HEK293 (cell line): ENCODE data around the gene GPR33.

Source experiments
- CTCF ChIA-PET: fragments of 350-600 bp; formaldehyde crosslinking; extraction: SDS; loops from one replicate; lab custom pipeline; 2021; ENCODE audit warnings: antibody characterized with exemption; lab: Yijun Ruan, JAX
- POLR2A ChIA-PET: fragments of 300-600 bp; formaldehyde crosslinking; extraction: SDS; loops from one replicate; lab custom pipeline; 2020; ENCODE audit warnings: antibody characterized with exemption, inconsistent platforms; lab: Yijun Ruan, JAX
- H3K27ac ChIP-seq: fragments of 200-500 bp; sonication (Bioruptor generic); 2 replicates; pipeline ENCODE4 v1.5.1; 2014; ENCODE audit warnings: low read depth, low read length, control low read depth, inconsistent platforms; ENCODE audit errors: extremely low read depth
- H3K36me3 ChIP-seq, 2 experiments: fragments of 200-500 bp in 1 of 2; sonication (Bioruptor generic) in 1 of 2; 1 replicate in 1 of 2; 2 replicates in 1 of 2; pipeline ENCODE4 v1.5.1; 2014 to 2017; ENCODE audit warnings: inconsistent platforms in 2 of 2, low read length in 2 of 2; ENCODE audit not compliant: control insufficient read depth in 2 of 2, insufficient read depth in 1 of 2
- H3K4me1 ChIP-seq: fragments of 200-500 bp; sonication (Bioruptor generic); 2 replicates; pipeline ENCODE4 v1.5.1; 2014; ENCODE audit warnings: mild to moderate bottlenecking, low read length, inconsistent platforms; ENCODE audit not compliant: control insufficient read depth, insufficient read depth
- H3K4me3 ChIP-seq: 2 replicates; pipeline ENCODE4 v1.5.1; 2011; ENCODE audit warnings: low read depth, mild to moderate bottlenecking, control low read depth, low read length, moderate library complexity
- H3K9me3 ChIP-seq: fragments of 200-500 bp; sonication (Bioruptor generic); 2 replicates; pipeline ENCODE4 v1.5.1; 2014; ENCODE audit warnings: low read depth, low read length, inconsistent platforms; ENCODE audit not compliant: control insufficient read depth, insufficient read depth
- KLF10 ChIP-seq: fragments of 450-650 bp; IDR thresholded peaks from 2 replicates; pipeline ENCODE4 v1.5.1; 2018; ENCODE audit warnings: missing biosample characterization, mild to moderate bottlenecking, missing genetic modification characterization
- ZFHX2 ChIP-seq: fragments of 450-650 bp; formaldehyde crosslinking; conservative IDR thresholded peaks from 2 replicates; pipeline ENCODE4 v1.5.1; 2016; ENCODE audit warnings: missing biosample characterization, missing genetic modification characterization
- ZNF175 ChIP-seq: fragments of 450-650 bp; formaldehyde crosslinking; IDR thresholded peaks from 2 replicates; pipeline ENCODE4 v1.5.1; 2016; ENCODE audit warnings: missing biosample characterization, missing genetic modification characterization
- ZNF274 ChIP-seq, 2 experiments: fragments of 200-500 bp in 1 of 2; fragments of 450-650 bp in 1 of 2; sonication (Bioruptor generic) in 1 of 2; formaldehyde crosslinking in 1 of 2; IDR thresholded peaks; 2 replicates each; pipeline versions ENCODE4 v1.5.1 to v1.6.1; 2014 to 2016; ENCODE audit warnings: borderline replicate concordance in 1 of 2, inconsistent platforms in 1 of 2, low read length in 1 of 2, missing biosample characterization in 1 of 2, missing genetic modification characterization in 1 of 2
- ZNF433 ChIP-seq: fragments of 450-650 bp; formaldehyde crosslinking; IDR thresholded peaks from 2 replicates; pipeline ENCODE4 v1.5.1; 2016; ENCODE audit warnings: missing biosample characterization, missing genetic modification characterization, low read depth
- ZNF544 ChIP-seq: fragments of 450-650 bp; formaldehyde crosslinking; IDR thresholded peaks from 2 replicates; pipeline ENCODE4 v1.5.0; 2017; ENCODE audit warnings: missing biosample characterization, missing genetic modification characterization
- ZNF610 ChIP-seq: fragments of 450-650 bp; formaldehyde crosslinking; IDR thresholded peaks from 2 replicates; pipeline ENCODE4 v1.5.1; 2016; ENCODE audit warnings: missing biosample characterization, missing genetic modification characterization, borderline replicate concordance
- ZNF654 ChIP-seq: fragments of 450-650 bp; formaldehyde crosslinking; IDR thresholded peaks from 2 replicates; pipeline ENCODE4 v1.5.1; 2016; ENCODE audit warnings: low read depth, missing biosample characterization, missing genetic modification characterization
- ZNF658 ChIP-seq: fragments of 450-650 bp; formaldehyde crosslinking; IDR thresholded peaks from 2 replicates; pipeline ENCODE4; 2016; ENCODE audit warnings: missing biosample characterization, missing genetic modification characterization
- ZNF707 ChIP-seq: fragments of 450-650 bp; formaldehyde crosslinking; IDR thresholded peaks from 2 replicates; pipeline ENCODE4 v1.5.1; 2016; ENCODE audit warnings: missing biosample characterization, missing genetic modification characterization
- ZNF791 ChIP-seq: fragments of 450-650 bp; formaldehyde crosslinking; IDR thresholded peaks from 2 replicates; pipeline ENCODE4 v1.5.1; 2016; ENCODE audit warnings: missing biosample characterization, missing genetic modification characterization
- ZXDB ChIP-seq: fragments of 450-650 bp; formaldehyde crosslinking; IDR thresholded peaks from 2 replicates; pipeline ENCODE4 v1.5.1; 2016; ENCODE audit warnings: missing biosample characterization, missing genetic modification characterization
- TF ChIP-seq, protein P1 (sequence below): fragments of 450-650 bp; formaldehyde crosslinking; IDR thresholded peaks from 2 replicates; pipeline ENCODE4; 2016; ENCODE audit warnings: missing biosample characterization, missing genetic modification characterization
- TF ChIP-seq, protein P2 (sequence below): fragments of 450-650 bp; formaldehyde crosslinking; IDR thresholded peaks from 2 replicates; pipeline ENCODE4 v1.5.1; 2016; ENCODE audit warnings: missing biosample characterization, missing genetic modification characterization
- TF ChIP-seq, protein P3 (sequence below): fragments of 450-650 bp; formaldehyde crosslinking; IDR thresholded peaks from 2 replicates; pipeline ENCODE4 v1.5.1; 2017; ENCODE audit warnings: missing biosample characterization, missing genetic modification characterization
- TF ChIP-seq, protein P4 (sequence below): fragments of 450-650 bp; formaldehyde crosslinking; IDR thresholded peaks from 2 replicates; pipeline ENCODE4 v1.5.1; 2017; ENCODE audit warnings: missing biosample characterization, missing genetic modification characterization
- TF ChIP-seq, protein P5 (sequence below): IDR thresholded peaks from 2 replicates; pipeline ENCODE4 v1.6.1; 2011; ENCODE audit warnings: mild to moderate bottlenecking, low read depth, low read length, borderline replicate concordance
- TF ChIP-seq, protein P6 (sequence below): fragments of 450-650 bp; formaldehyde crosslinking; IDR thresholded peaks from 2 replicates; pipeline ENCODE4 v1.5.1; 2016; ENCODE audit warnings: missing biosample characterization, missing genetic modification characterization
- TF ChIP-seq, protein P7 (sequence below): fragments of 450-650 bp; formaldehyde crosslinking; IDR thresholded peaks from 2 replicates; pipeline ENCODE4 v1.5.1; 2016; ENCODE audit warnings: missing biosample characterization, missing genetic modification characterization

The GPR33 gene

DNA sequence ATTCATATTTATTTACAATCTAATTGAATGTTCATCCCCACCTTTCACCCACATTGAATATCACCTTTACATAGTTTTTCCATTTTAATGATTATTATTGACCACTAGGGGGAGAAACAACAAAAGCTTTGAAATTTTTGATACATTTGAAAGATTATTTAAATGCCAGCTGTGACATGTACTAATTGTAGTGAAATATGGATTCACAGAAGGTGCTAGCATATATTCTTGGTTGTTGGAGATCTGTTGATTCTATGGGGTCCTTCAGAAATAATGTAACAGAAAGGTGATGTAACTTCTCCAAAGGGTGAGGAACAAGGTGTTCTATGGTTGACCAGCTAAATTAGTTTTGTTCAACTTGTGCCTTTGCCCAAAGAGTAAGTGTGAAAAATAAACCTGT, 22.4 kb upstream of the GPR33 start:
- H3K4me1 ChIP-seq, result no peaks in the 10 kb centered on the region
- peak; percentile 45 for TF ChIP-seq ZNF654 (tag by site-specific recombination)
- TF ChIP-seq, protein P1, sequence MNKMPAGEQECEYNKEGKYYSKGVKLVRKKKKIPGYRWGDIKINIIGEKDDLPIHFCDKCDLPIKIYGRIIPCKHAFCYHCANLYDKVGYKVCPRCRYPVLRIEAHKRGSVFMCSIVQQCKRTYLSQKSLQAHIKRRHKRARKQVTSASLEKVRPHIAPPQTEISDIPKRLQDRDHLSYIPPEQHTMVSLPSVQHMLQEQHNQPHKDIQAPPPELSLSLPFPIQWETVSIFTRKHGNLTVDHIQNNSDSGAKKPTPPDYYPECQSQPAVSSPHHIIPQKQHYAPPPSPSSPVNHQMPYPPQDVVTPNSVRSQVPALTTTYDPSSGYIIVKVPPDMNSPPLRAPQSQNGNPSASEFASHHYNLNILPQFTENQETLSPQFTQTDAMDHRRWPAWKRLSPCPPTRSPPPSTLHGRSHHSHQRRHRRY (tag by site-specific recombination), result no peak
- H3K36me3 ChIP-seq, result no peaks in the 10 kb centered on the region
- no peak overlapping the region for H3K4me3 ChIP-seq
- no peaks in the 10 kb centered on the region for H3K9me3 ChIP-seq
- CTCF ChIA-PET, result interaction anchor here (0.6 to 1.6 kb wide), 10 partner anchors 11 to 1050 kb away, joined by 3 to 6 read pairs (median 4); no protein-coding TSS in a partner anchor
- H3K27ac ChIP-seq, result no peak overlapping the region
- POLR2A ChIA-PET, result no interaction called here

DNA sequence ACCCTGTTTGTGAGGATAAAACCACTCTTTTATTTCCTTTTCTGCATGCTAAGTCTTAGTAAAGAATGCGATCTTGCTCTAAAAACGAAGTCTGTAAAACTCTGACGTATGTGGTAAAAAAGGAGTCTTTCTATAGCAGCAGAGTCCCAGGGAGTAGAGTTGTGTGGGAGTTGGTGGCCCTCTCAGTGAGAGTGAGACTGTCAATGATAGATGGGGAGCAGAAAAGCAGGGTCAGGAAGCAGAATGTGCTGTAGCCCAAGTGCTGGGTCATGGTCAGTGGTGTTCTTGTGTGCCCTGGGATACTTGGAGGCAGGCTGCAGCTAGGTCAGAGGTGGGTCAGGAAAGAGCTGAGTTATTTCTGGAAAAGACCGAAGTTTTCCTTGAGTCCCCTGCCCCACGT, 20.3 kb upstream of the GPR33 start:
- Histone ChIP-seq H3K36me3 (no peaks in the 10 kb centered on the region), H3K9me3 (no peaks in the 10 kb centered on the region), H3K4me3 (no peak overlapping the region), H3K4me1 (no peaks in the 10 kb centered on the region), H3K27ac (no peak overlapping the region)
- POLR2A ChIA-PET, result no interaction called here
- CTCF ChIA-PET, result no interaction called here
- TF ChIP-seq, protein P2, sequence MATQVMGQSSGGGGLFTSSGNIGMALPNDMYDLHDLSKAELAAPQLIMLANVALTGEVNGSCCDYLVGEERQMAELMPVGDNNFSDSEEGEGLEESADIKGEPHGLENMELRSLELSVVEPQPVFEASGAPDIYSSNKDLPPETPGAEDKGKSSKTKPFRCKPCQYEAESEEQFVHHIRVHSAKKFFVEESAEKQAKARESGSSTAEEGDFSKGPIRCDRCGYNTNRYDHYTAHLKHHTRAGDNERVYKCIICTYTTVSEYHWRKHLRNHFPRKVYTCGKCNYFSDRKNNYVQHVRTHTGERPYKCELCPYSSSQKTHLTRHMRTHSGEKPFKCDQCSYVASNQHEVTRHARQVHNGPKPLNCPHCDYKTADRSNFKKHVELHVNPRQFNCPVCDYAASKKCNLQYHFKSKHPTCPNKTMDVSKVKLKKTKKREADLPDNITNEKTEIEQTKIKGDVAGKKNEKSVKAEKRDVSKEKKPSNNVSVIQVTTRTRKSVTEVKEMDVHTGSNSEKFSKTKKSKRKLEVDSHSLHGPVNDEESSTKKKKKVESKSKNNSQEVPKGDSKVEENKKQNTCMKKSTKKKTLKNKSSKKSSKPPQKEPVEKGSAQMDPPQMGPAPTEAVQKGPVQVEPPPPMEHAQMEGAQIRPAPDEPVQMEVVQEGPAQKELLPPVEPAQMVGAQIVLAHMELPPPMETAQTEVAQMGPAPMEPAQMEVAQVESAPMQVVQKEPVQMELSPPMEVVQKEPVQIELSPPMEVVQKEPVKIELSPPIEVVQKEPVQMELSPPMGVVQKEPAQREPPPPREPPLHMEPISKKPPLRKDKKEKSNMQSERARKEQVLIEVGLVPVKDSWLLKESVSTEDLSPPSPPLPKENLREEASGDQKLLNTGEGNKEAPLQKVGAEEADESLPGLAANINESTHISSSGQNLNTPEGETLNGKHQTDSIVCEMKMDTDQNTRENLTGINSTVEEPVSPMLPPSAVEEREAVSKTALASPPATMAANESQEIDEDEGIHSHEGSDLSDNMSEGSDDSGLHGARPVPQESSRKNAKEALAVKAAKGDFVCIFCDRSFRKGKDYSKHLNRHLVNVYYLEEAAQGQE (tag by site-specific recombination), result no peak
- TF ChIP-seq, protein P3, sequence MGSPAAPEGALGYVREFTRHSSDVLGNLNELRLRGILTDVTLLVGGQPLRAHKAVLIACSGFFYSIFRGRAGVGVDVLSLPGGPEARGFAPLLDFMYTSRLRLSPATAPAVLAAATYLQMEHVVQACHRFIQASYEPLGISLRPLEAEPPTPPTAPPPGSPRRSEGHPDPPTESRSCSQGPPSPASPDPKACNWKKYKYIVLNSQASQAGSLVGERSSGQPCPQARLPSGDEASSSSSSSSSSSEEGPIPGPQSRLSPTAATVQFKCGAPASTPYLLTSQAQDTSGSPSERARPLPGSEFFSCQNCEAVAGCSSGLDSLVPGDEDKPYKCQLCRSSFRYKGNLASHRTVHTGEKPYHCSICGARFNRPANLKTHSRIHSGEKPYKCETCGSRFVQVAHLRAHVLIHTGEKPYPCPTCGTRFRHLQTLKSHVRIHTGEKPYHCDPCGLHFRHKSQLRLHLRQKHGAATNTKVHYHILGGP (tag by site-specific recombination), result no peak
- no peak for TF ChIP-seq ZNF544 (tag by site-specific recombination)
- no peak for TF ChIP-seq ZNF658 (tag by site-specific recombination)
- TF ChIP-seq ZNF175 (tag by site-specific recombination), result no peak
- TF ChIP-seq ZXDB (tag by site-specific recombination), result no peak
- TF ChIP-seq ZNF707 (tag by site-specific recombination), result no peak
- TF ChIP-seq, protein P4, sequence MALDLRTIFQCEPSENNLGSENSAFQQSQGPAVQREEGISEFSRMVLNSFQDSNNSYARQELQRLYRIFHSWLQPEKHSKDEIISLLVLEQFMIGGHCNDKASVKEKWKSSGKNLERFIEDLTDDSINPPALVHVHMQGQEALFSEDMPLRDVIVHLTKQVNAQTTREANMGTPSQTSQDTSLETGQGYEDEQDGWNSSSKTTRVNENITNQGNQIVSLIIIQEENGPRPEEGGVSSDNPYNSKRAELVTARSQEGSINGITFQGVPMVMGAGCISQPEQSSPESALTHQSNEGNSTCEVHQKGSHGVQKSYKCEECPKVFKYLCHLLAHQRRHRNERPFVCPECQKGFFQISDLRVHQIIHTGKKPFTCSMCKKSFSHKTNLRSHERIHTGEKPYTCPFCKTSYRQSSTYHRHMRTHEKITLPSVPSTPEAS (tag by site-specific recombination), result no peak
- no peak for TF ChIP-seq ZNF433
- no peak for TF ChIP-seq ZNF610 (tag by site-specific recombination)
- TF ChIP-seq ZNF274 (IDR thresholded peaks at IDR 0.05; ENCODE audit: low read length), result no peak
- no peak for TF ChIP-seq ZNF274 (tag by site-specific recombination; IDR thresholded peaks at IDR 0.05; ENCODE audit: borderline replicate concordance)
- TF ChIP-seq KLF10 (tag by site-specific recombination), result no peak
- TF ChIP-seq, protein P5, sequence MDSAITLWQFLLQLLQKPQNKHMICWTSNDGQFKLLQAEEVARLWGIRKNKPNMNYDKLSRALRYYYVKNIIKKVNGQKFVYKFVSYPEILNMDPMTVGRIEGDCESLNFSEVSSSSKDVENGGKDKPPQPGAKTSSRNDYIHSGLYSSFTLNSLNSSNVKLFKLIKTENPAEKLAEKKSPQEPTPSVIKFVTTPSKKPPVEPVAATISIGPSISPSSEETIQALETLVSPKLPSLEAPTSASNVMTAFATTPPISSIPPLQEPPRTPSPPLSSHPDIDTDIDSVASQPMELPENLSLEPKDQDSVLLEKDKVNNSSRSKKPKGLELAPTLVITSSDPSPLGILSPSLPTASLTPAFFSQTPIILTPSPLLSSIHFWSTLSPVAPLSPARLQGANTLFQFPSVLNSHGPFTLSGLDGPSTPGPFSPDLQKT, result no peak
- no peak for TF ChIP-seq ZFHX2 (tag by site-specific recombination)
- TF ChIP-seq, protein P6, sequence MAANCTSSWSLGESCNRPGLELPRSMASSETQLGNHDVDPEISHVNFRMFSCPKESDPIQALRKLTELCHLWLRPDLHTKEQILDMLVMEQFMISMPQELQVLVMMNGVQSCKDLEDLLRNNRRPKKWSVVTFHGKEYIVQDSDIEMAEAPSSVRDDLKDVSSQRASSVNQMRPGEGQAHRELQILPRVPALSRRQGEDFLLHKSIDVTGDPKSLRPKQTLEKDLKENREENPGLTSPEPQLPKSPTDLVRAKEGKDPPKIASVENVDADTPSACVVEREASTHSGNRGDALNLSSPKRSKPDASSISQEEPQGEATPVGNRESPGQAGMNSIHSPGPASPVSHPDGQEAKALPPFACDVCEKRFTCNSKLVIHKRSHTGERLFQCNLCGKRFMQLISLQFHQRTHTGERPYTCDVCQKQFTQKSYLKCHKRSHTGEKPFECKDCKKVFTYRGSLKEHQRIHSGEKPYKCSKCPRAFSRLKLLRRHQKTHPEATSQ (tag by site-specific recombination), result no peak
- TF ChIP-seq, protein P7, sequence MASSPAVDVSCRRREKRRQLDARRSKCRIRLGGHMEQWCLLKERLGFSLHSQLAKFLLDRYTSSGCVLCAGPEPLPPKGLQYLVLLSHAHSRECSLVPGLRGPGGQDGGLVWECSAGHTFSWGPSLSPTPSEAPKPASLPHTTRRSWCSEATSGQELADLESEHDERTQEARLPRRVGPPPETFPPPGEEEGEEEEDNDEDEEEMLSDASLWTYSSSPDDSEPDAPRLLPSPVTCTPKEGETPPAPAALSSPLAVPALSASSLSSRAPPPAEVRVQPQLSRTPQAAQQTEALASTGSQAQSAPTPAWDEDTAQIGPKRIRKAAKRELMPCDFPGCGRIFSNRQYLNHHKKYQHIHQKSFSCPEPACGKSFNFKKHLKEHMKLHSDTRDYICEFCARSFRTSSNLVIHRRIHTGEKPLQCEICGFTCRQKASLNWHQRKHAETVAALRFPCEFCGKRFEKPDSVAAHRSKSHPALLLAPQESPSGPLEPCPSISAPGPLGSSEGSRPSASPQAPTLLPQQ, result no peak
- TF ChIP-seq ZNF791, result no peak
